IMR-90 (cell line): Measurements from ENCODE around the gene CHRD. TPM values are rescaled to one million over a fixed set of nuclear protein-coding genes. Genes with fewer than 3 reads are reported as not detected.

Experiments
- ATAC-seq: fragments of 200-7000 bp; cut with Tn5 transposase; 2 replicates; pipeline ENCODE4 v1.9.1; 2020; ENCODE audit warnings: low read depth, mild to moderate bottlenecking, moderate library complexity
- BruUV-seq: library from RNA; stranded (reverse); fragments of 400-500 nt; replicated peaks from 2 replicates; lab custom pipeline; 2021; lab: Mats Ljungman, UMichigan
- CTCF ChIA-PET: fragments of 300-600 bp; formaldehyde crosslinking; extraction: SDS; loops from one replicate; lab custom pipeline; 2021; ENCODE audit warnings: antibody characterized with exemption; lab: Yijun Ruan, JAX
- POLR2A ChIA-PET: fragments of 300-600 bp; sonication (Branson Sonifier 250); formaldehyde crosslinking; loops from one replicate; lab custom pipeline; 2022; ENCODE audit warnings: antibody characterized with exemption; ENCODE audit not compliant: unreplicated experiment; lab: Charles Lee
- DNase-seq: peaks from one replicate; pipeline ENCODE4 v3.0.0; 2013
- H2AFZ ChIP-seq: replicated peaks from 2 replicates; pipeline ENCODE3; 2013; ENCODE audit warnings: low read length, mild to moderate bottlenecking; ENCODE audit not compliant: poor library complexity
- H2AK5ac ChIP-seq: 2 replicates; pipeline ENCODE4 v1.6.1; 2013; ENCODE audit warnings: low read depth, low read length, inconsistent platforms
- H2AK9ac ChIP-seq: replicated peaks from 2 replicates; pipeline ENCODE3; 2013; ENCODE audit warnings: mild to moderate bottlenecking, low read depth, low read length, moderate library complexity; ENCODE audit not compliant: poor library complexity
- H2BK120ac ChIP-seq: 2 replicates; pipeline ENCODE4 v1.6.1; 2013; ENCODE audit warnings: low read depth, low read length, inconsistent platforms
- H2BK15ac ChIP-seq: 3 replicates; pipeline ENCODE4 v1.6.1; 2013; ENCODE audit warnings: low read depth, low read length, inconsistent platforms
- H2BK20ac ChIP-seq: 2 replicates; pipeline ENCODE4 v1.6.1; 2013; ENCODE audit warnings: low read depth, mild to moderate bottlenecking, inconsistent platforms, low read length, moderate library complexity
- H2BK5ac ChIP-seq: 2 replicates; pipeline ENCODE4 v1.6.1; 2013; ENCODE audit warnings: mild to moderate bottlenecking, low read depth, low read length, inconsistent platforms; ENCODE audit not compliant: poor library complexity, severe bottlenecking
- H3K14ac ChIP-seq: replicated peaks from 2 replicates; pipeline ENCODE4 v1.6.1; 2013; ENCODE audit warnings: low read depth, low read length, inconsistent platforms
- H3K18ac ChIP-seq: 2 replicates; pipeline ENCODE4 v1.6.1; 2013; ENCODE audit warnings: low read depth, low read length, control low read depth
- H3K23ac ChIP-seq: 2 replicates; pipeline ENCODE4 v1.6.1; 2013; ENCODE audit warnings: low read depth, low read length, inconsistent platforms
- H3K27ac ChIP-seq: 2 replicates; pipeline ENCODE4 v1.5.1; 2013; ENCODE audit warnings: mild to moderate bottlenecking, control low read depth, low read length; ENCODE audit not compliant: insufficient read depth
- H3K27me3 ChIP-seq: 2 replicates; pipeline ENCODE4 v1.6.1; 2013; ENCODE audit warnings: low read length; ENCODE audit not compliant: control insufficient read depth, insufficient read depth
- H3K36me3 ChIP-seq: 2 replicates; pipeline ENCODE4 v1.6.1; 2013; ENCODE audit warnings: low read length, mixed read lengths; ENCODE audit not compliant: control insufficient read depth, insufficient read depth
- H3K4ac ChIP-seq: 2 replicates; pipeline ENCODE4 v1.6.1; 2013; ENCODE audit warnings: low read depth, low read length, inconsistent platforms
- H3K4me1 ChIP-seq: 2 replicates; pipeline ENCODE4 v1.6.1; 2013; ENCODE audit warnings: low read length, mixed read lengths; ENCODE audit not compliant: control insufficient read depth, insufficient read depth
- H3K4me2 ChIP-seq: 2 replicates; pipeline ENCODE4 v1.6.1; 2013; ENCODE audit warnings: low read depth, mild to moderate bottlenecking, control low read depth, low read length, moderate library complexity
- H3K4me3 ChIP-seq: 2 replicates; pipeline ENCODE4 v1.5.1; 2013; ENCODE audit warnings: low read depth, mild to moderate bottlenecking, control low read depth, low read length, moderate library complexity; ENCODE audit not compliant: insufficient read depth
- H3K56ac ChIP-seq: 2 replicates; pipeline ENCODE4 v1.6.1; 2013; ENCODE audit warnings: low read length, inconsistent platforms; ENCODE audit not compliant: insufficient read depth; ENCODE audit errors: extremely low read depth
- H3K79me1 ChIP-seq, 2 experiments: 2 replicates each; pipeline ENCODE4 v1.6.1; 2013; ENCODE audit warnings: low read length in 2 of 2, inconsistent platforms in 1 of 2, low read depth in 1 of 2
- H3K9ac ChIP-seq: 2 replicates; pipeline ENCODE4 v1.6.1; 2013; ENCODE audit warnings: low read depth, low read length, control low read depth
- H3K9me1 ChIP-seq: 2 replicates; pipeline ENCODE4 v1.6.1; 2013; ENCODE audit warnings: low read length, inconsistent platforms; ENCODE audit not compliant: insufficient read depth
- H3K9me3 ChIP-seq: 2 replicates; pipeline ENCODE4 v1.6.1; 2013; ENCODE audit warnings: low read length; ENCODE audit not compliant: control insufficient read depth, insufficient read depth
- H4K20me1 ChIP-seq: 2 replicates; pipeline ENCODE4 v1.6.1; 2013; ENCODE audit warnings: low read length, inconsistent platforms; ENCODE audit not compliant: insufficient read depth
- H4K5ac ChIP-seq: 2 replicates; pipeline ENCODE4 v1.6.1; 2013; ENCODE audit warnings: mild to moderate bottlenecking, low read depth, low read length, control low read depth
- H4K8ac ChIP-seq, 2 experiments: 2 replicates each; pipeline ENCODE4 v1.6.1; 2013; ENCODE audit warnings: low read depth in 2 of 2, low read length in 2 of 2, control low read depth in 1 of 2, inconsistent platforms in 1 of 2
- H4K91ac ChIP-seq: 2 replicates; pipeline ENCODE4 v1.6.1; 2013; ENCODE audit warnings: low read depth, low read length, inconsistent platforms; ENCODE audit not compliant: insufficient read depth
- ELK1 ChIP-seq: fragments of 150-350 bp; IDR thresholded peaks from 2 replicates; pipeline ENCODE4 v1.6.1; 2016; ENCODE audit warnings: low read depth, mild to moderate bottlenecking, low read length, moderate library complexity, borderline replicate concordance
- FOS ChIP-seq: fragments of 150-350 bp; IDR thresholded peaks from 2 replicates; pipeline ENCODE4 v1.6.1; 2016; ENCODE audit warnings: low read depth, low read length
- MAFK ChIP-seq: IDR thresholded peaks from 2 replicates; pipeline ENCODE4 v1.6.1; 2012; ENCODE audit warnings: low read depth, low read length, improper control_type of control experiment
- POLR2A ChIP-seq: IDR thresholded peaks from 2 replicates; pipeline ENCODE4 v1.6.1; 2012; ENCODE audit warnings: mild to moderate bottlenecking, low read depth, low read length
- RAD21 ChIP-seq: IDR thresholded peaks from 2 replicates; pipeline ENCODE4 v1.6.1; 2012; ENCODE audit warnings: low read length, improper control_type of control experiment
- RFX5 ChIP-seq: IDR thresholded peaks from 2 replicates; pipeline ENCODE4 v1.8.0; 2012; ENCODE audit warnings: low read depth, mild to moderate bottlenecking, low read length, moderate library complexity
- SMC3 ChIP-seq: fragments of 150-350 bp; IDR thresholded peaks from 2 replicates; pipeline ENCODE4 v1.6.1; 2016; ENCODE audit warnings: low read depth, mild to moderate bottlenecking, antibody characterized with exemption, low read length, moderate library complexity
- USF2 ChIP-seq: fragments of 150-350 bp; IDR thresholded peaks from 2 replicates; pipeline ENCODE4 v1.6.1; 2017; ENCODE audit warnings: mild to moderate bottlenecking, antibody characterized with exemption, low read length, low read depth
- WGBS, 2 experiments: methylation state at CpG; one replicate each; pipeline versions ENCODE4 v1.1.5 to v1.1.7; 2013; ENCODE audit warnings: missing lambda C conversion rate in 2 of 2; ENCODE audit not compliant: insufficient read length in 1 of 2; ENCODE audit errors: extremely low coverage in 2 of 2; 5-methylcytosine and 5-hydroxymethylcytosine counted together
- dilution Hi-C: fragments of 300-500 bp; cut with HindIII; formaldehyde crosslinking; loops from one replicate; pipeline ENCODE4 v1.14.3; 2018; ENCODE audit warnings: low sequenced_read_pairs; ENCODE audit not compliant: unreplicated experiment
- in situ Hi-C: fragments of 300-500 bp; cut with MboI; formaldehyde crosslinking; loops from 3 replicates; pipeline ENCODE4 v1.14.3; 2019; ENCODE audit warnings: low sequenced_read_pairs, inconsistent platforms, mixed read lengths
- intact Hi-C: fragments of 100-400 bp; cut with micrococcal nuclease; formaldehyde crosslinking; loops from 2 replicates; pipeline ENCODE4 v1.10.0; 2022
- polyA plus RNA-seq, 3 experiments: library from polyadenylated mRNA; depleted of rRNA; stranded (reverse); fragments of >200 nt; gene quantifications; 2 replicates each; pipeline ENCODE4 v1.2.3, GENCODE V29; 2012; ENCODE audit warnings: low replicate concordance in 1 of 3
- total RNA-seq: library from RNA; depleted of rRNA; stranded (reverse); fragments of >200 nt; gene quantifications from 2 replicates; pipeline ENCODE4 v1.2.3, GENCODE V29; 2012
- TF ChIP-seq, protein P1 (sequence below): conservative IDR thresholded peaks from 2 replicates; pipeline ENCODE4 v1.5.1; 2012; ENCODE audit warnings: mild to moderate bottlenecking, low read depth, low read length, improper control_type of control experiment

Gene CHRD
- total and polyA plus RNA-seq, 2 of the 4 experiments (the other 2 are of a cell fraction), result under 0.01 to 0.09 TPM

DNA sequence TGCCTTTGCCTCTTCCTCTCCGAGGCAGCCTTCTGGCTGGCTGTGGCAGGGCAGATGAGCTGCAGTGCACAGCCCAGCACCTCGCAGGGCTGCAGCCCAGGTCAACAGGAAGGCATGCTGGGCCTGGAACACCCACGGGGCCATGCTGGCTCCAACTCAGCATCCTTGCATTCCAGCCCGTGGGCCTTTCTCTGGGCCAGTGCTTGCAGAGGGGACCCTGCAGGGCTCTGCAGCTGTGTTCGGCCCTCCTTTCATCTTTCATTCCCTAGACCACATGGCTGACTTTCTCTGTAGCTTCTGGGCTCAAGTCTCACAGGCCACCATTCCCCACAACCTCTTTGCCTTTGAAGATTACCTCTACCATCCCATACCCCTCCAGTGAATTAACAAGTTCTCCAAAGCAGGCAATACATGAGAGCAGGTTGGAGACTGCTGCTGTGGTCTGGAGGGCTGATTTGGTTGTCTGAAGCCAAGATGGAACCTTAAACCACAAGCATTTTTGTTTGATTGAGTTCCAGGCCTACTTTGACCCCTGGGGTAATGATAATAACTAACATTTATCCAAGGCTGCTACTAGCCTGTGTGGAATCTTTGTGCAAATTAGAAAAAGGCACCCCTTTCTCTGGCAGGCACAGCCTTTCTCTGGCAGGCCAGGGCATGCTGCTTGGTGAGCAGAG is 36.5 kb upstream of the CHRD start:
- Histone ChIP-seq H3K9me3 (no peaks in the 10 kb centered on the region), H4K20me1 (peaks cover 10% of the 10 kb centered on the region; the same call in 1 of the 2 replicates), H3K9ac (no peak overlapping the region), H3K9me1 (peaks cover 16% of the 10 kb centered on the region), H3K4me2 (no peak overlapping the region), H2BK120ac (no peak overlapping the region), H2BK20ac (no peak overlapping the region), H2AFZ (no peak overlapping the region), H3K27ac (no peak overlapping the region), H3K23ac (no peak overlapping the region), H4K5ac (no peak overlapping the region), H3K36me3 (peaks cover 24% of the 10 kb centered on the region), H3K79me1 (peaks cover 13 to 45% of the 10 kb centered on the region in 2 experiments; a peak in 3 of 4 replicates), H2AK9ac (no peak overlapping the region), H3K56ac (no peak overlapping the region), H3K4me1 (peaks cover 27% of the 10 kb centered on the region), H3K4me3 (no peak overlapping the region), H3K18ac (no peak overlapping the region), H3K4ac (no peak overlapping the region), H2BK15ac (no peak overlapping the region), H4K91ac (no peak overlapping the region), H3K27me3 (no peaks in the 10 kb centered on the region), H2BK5ac (no peak overlapping the region), H2AK5ac (no peak overlapping the region), H3K14ac (no peak overlapping the region), H4K8ac (no peak overlapping the region)
- DNase-seq, result peak; percentile 42
- no CpG with 5 or more reads among the region's 5 CpGs for whole genome bisulfite sequencing, 2 experiments
- peak; percentile 13 for ATAC-seq
- intact Hi-C loops (loop anchor here (10.0 kb wide), 1 partner anchor 1431 kb away; no protein-coding TSS in a partner anchor), in situ Hi-C loops (no loop called here), dilution Hi-C loops (no loop called here)
- no TSS peak for BruUV-seq
- CTCF ChIA-PET, result no interaction called here
- TF ChIP-seq MAFK (no peak), SMC3 (no peak), POLR2A (no peak), USF2 (no peak), FOS (no peak), ELK1 (no peak), RFX5 (no peak), RAD21 (no peak)
- TF ChIP-seq, protein P1, sequence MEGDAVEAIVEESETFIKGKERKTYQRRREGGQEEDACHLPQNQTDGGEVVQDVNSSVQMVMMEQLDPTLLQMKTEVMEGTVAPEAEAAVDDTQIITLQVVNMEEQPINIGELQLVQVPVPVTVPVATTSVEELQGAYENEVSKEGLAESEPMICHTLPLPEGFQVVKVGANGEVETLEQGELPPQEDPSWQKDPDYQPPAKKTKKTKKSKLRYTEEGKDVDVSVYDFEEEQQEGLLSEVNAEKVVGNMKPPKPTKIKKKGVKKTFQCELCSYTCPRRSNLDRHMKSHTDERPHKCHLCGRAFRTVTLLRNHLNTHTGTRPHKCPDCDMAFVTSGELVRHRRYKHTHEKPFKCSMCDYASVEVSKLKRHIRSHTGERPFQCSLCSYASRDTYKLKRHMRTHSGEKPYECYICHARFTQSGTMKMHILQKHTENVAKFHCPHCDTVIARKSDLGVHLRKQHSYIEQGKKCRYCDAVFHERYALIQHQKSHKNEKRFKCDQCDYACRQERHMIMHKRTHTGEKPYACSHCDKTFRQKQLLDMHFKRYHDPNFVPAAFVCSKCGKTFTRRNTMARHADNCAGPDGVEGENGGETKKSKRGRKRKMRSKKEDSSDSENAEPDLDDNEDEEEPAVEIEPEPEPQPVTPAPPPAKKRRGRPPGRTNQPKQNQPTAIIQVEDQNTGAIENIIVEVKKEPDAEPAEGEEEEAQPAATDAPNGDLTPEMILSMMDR, result no peak
- POLR2A ChIA-PET, result no interaction called here
